Prostate gland (tissue), 2 donors: ENCODE measurements around the gene INO80C.

Experiments
- CTCF ChIP-seq, 4 experiments: fragments of 200-600 bp in 2 of 4; fragments of 450-650 bp in 2 of 4; sonication (generic) in 2 of 4; IDR thresholded peaks; 1 replicate in 3 of 4; 2 replicates in 1 of 4; pipeline ENCODE4 v1.5.1; 2016 to 2019; ENCODE audit warnings: antibody characterized with exemption in 4 of 4, mild to moderate bottlenecking in 2 of 4, moderate library complexity in 2 of 4
- POLR2AphosphoS5 ChIP-seq: sonication (generic); formaldehyde crosslinking; IDR thresholded peaks from one replicate; pipeline ENCODE4 v1.6.1; 2017; ENCODE audit warnings: antibody characterized with exemption

- TF ChIP-seq CTCF (IDR thresholded peaks at IDR 0.05) (no peak), POLR2AphosphoS5 (no peak)
Observed at GRCh38 chr18:35458677-35459441, 38.9 kb downstream of the INO80C start.
